BJ (cell line): Measurements from ENCODE around the gene NFIX. TPM values are rescaled to one million over a fixed set of nuclear protein-coding genes. Genes with fewer than 3 reads are reported as not detected.
A peak's percentile ranks its signal among the peaks of the same experiment; 100 is the strongest.

Experiments
- CTCF ChIA-PET: fragments of 350-600 bp; formaldehyde crosslinking; extraction: SDS; loops from one replicate; lab custom pipeline; 2021; ENCODE audit warnings: antibody characterized with exemption, inconsistent platforms; lab: Yijun Ruan, JAX
- POLR2A ChIA-PET: fragments of 300-600 bp; sonication (Branson Sonifier 250); formaldehyde crosslinking; extraction: SDS; loops from one replicate; lab custom pipeline; 2021; ENCODE audit warnings: antibody characterized with exemption; lab: Charles Lee
- DNase-seq: peaks from one replicate; pipeline ENCODE4 v3.0.0-alpha.2; 2011; ENCODE audit warnings: low read depth
- H3K27me3 ChIP-seq: 2 replicates; pipeline ENCODE4 v1.6.0; 2011; ENCODE audit warnings: low read length; ENCODE audit not compliant: control insufficient read depth, insufficient read depth
- H3K36me3 ChIP-seq: 2 replicates; pipeline ENCODE4 v1.5.1; 2011; ENCODE audit warnings: low read length; ENCODE audit not compliant: control insufficient read depth, insufficient read depth
- H3K4me3 ChIP-seq: 2 replicates; pipeline ENCODE4 v1.5.1; 2011; ENCODE audit warnings: low read depth, mild to moderate bottlenecking, control low read depth, low read length
- polyA minus RNA-seq: library from RNA; depleted of rRNA, polyadenylated mRNA; stranded (reverse); fragments of >200 nt; gene quantifications from 2 replicates; pipeline ENCODE4 v1.2.3, GENCODE V29; 2011; rRNA and poly(A)+ RNA removed
- polyA plus RNA-seq: library from polyadenylated mRNA; depleted of rRNA; stranded (reverse); fragments of >200 nt; gene quantifications from 2 replicates; pipeline ENCODE4 v1.2.3, GENCODE V29; 2011; rRNA removed
- TF ChIP-seq, protein P1 (sequence below): IDR thresholded peaks from 2 replicates; pipeline ENCODE4 v1.5.1; 2011; ENCODE audit warnings: low read depth, mild to moderate bottlenecking, control low read depth, inconsistent platforms, low read length, moderate library complexity; ENCODE audit not compliant: insufficient read depth

NFIX gene
- 12.8 and 29.4 TPM in 2 replicates for polyA plus RNA-seq
- 20.1 and 44.5 TPM in 2 replicates for polyA minus RNA-seq

DNA sequence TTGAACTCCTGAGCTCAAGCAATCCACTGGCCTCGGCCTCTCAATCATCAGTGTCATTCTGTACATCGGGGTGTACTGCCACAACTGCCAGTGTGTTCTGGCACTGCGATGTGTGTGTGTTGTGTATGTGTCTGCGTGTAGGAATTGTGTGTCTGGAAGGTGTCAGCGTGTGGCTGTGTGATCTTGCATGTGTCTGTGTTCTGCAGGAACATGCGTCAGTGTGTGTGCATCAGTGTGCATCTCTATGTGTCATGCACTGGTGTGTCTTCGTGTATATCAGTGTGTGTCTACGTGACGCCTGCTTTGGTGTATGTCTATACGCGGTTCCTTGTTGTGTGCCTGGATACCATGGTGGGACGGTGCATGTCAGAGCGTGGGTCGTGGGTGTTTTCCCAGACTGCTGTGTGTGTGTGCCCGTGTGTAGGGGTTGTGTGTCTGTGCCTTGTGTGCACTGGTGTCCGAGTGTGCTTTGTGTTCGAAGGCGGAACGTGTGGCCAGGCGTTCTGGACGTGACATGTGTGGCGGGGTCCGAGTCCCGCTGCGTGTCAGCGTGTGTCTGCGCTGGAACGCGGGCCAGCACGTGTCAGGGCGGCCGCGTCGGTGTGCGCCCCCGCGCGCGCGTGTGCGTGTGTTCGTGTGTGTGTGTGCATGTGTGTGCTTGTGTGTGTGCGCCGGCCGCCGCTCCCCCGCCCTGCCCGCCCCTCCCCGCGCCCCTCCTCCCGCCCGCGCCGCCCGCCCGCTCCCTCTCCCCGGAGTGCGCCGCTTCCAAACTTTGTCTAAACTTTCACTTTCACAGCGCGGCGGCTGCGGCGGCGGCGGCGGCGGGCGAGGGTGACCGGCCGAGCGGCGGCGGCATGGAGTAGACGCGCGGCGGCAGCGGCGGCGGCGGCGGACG is at the start of gene NFIX:
TSS of gene NFIX (plus strand) at position 775 of the 895 bp plus-strand sequence. CDS start 363 bp downstream, outside the sequence.
- TF ChIP-seq, protein P1, sequence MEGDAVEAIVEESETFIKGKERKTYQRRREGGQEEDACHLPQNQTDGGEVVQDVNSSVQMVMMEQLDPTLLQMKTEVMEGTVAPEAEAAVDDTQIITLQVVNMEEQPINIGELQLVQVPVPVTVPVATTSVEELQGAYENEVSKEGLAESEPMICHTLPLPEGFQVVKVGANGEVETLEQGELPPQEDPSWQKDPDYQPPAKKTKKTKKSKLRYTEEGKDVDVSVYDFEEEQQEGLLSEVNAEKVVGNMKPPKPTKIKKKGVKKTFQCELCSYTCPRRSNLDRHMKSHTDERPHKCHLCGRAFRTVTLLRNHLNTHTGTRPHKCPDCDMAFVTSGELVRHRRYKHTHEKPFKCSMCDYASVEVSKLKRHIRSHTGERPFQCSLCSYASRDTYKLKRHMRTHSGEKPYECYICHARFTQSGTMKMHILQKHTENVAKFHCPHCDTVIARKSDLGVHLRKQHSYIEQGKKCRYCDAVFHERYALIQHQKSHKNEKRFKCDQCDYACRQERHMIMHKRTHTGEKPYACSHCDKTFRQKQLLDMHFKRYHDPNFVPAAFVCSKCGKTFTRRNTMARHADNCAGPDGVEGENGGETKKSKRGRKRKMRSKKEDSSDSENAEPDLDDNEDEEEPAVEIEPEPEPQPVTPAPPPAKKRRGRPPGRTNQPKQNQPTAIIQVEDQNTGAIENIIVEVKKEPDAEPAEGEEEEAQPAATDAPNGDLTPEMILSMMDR: no peak
- CTCF ChIA-PET: interaction anchor here (1.5 to 2.9 kb wide), 4 partner anchors 18 to 66 kb away, joined by 3 to 10 read pairs (median 5); no protein-coding TSS in a partner anchor
- H3K36me3 ChIP-seq: peaks cover 9% of the 10 kb centered on the region
- no peak for DNase-seq
- H3K27me3 ChIP-seq: no peaks in the 10 kb centered on the region
- POLR2A ChIA-PET: no interaction called here
- H3K4me3 ChIP-seq: peak within 1 kb of the TSS; percentile 79

- POLR2A ChIA-PET: interaction anchor here (1.0 kb wide), 1 partner anchor 55 kb away, joined by 3 read pairs; the partner anchor contains the start of gene GCDH
- TF ChIP-seq, protein P1: no peak
- CTCF ChIA-PET: interaction anchor here (5.8 kb wide), 1 partner anchor 20 kb away, joined by 28 read pairs; no protein-coding TSS in a partner anchor
- DNase-seq: peak; percentile 80
- peaks cover 46% of the 10 kb centered on the region for H3K36me3 ChIP-seq
- peak within 1 kb of the TSS; percentile 69 for H3K4me3 ChIP-seq
- no peaks in the 10 kb centered on the region for H3K27me3 ChIP-seq
Observed at GRCh38 chr19:12945479-12946091, 49.7 kb upstream of the NFIX start, which contains the start of gene RAD23A. TSS of gene RAD23A (plus strand) at chr19:12945862. CDS start at chr19:12945949, 87 bp downstream.

DNA sequence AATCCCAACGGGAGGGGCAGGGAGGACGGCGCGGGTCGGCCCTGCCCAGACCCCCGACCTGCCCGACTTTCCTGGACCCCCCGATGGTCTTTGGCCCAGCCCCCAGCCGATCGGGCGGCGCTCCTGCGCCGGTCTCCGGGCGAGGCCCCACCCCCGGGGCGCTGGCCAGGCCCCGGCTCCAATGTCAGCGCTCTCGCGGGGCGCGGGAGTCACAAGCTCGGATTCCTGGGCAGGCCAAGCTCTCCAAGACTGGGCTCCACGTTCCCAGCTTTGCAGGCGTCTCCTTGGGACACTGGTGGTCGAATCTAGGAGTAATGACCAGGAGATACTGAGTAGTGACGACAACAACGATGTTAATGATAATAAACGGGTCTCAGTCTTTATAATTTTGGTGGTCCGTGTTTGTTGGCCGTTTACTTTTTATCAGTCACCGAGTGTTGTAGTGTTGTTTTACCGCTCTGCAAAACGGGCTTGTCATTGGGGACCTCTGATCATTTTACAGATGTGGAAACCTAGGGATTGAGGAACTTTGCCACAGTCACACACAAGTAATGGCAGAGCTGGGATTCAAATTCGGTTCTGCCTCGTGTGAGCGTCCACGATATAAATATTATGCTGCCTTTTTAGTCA is 49.1 kb upstream of the NFIX start:
- no peak for DNase-seq
- peak overlapping the region; percentile 69 for H3K4me3 ChIP-seq
- ChIA-PET POLR2A (interaction anchor here (0.6 to 1.0 kb wide), 4 partner anchors 8 to 1571 kb away, joined by 3 to 9 read pairs (median 5); partner anchors contain the start of genes GCDH and SWSAP1), CTCF (interaction anchor here (5.8 kb wide), 1 partner anchor 19 kb away, joined by 28 read pairs; no protein-coding TSS in a partner anchor)
- no peaks in the 10 kb centered on the region for H3K27me3 ChIP-seq
- TF ChIP-seq, protein P1: no peak
- H3K36me3 ChIP-seq: peaks cover 45% of the 10 kb centered on the region

DNA sequence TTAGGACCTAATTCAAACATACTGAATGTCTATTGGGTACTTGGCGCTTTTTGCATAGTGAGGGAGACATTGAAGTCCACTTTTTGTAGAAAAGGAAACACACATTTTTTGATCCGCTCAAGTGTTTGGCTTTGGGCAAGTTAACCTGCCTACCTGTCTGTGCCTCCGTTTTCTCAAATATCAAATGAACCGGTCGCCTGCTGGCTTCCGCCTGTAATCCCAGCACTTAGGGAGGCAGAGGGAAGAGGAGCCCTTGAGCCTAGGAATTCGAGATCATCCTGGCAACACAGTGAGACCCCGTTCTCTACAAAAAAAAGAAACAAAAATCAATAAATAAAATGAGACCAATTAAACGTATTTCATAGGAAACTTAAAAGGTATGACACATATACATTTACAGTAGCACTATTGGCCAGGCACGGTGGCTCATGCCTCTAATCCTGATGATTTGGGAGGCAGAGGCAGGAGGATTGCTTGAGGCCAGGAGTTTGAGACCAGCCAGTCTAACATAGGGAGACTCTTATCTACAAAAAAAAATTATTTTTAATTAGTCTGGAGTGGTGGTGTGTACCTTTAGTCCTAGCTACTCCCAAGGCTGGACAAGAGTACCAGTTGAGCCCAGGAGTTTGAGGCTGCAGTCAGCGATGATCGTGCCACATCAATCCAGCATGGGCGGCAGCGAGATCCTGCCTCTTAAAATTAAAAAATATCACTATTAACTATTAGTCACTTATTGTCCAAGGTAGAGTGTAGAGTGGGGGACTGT is 48.4 kb upstream of the NFIX start:
- CTCF ChIA-PET: interaction anchor here (5.8 kb wide), 1 partner anchor 18 kb away, joined by 28 read pairs; no protein-coding TSS in a partner anchor
- POLR2A ChIA-PET: interaction anchor here (0.6 to 1.0 kb wide), 4 partner anchors 8 to 1572 kb away, joined by 3 to 9 read pairs (median 5); partner anchors contain the start of genes GCDH and SWSAP1
- Histone ChIP-seq H3K27me3 (no peaks in the 10 kb centered on the region), H3K36me3 (peaks cover 46% of the 10 kb centered on the region), H3K4me3 (peak overlapping the region; percentile 69)
- no peak for DNase-seq
- TF ChIP-seq, protein P1: no peak
